Liver (tissue), 9 donors: ENCODE results near the gene ACTR1B. TPM values are rescaled to one million over a fixed set of nuclear protein-coding genes. Genes with fewer than 3 reads are reported as not detected.

Source experiments
- DNase-seq: peaks from one replicate; pipeline ENCODE4 v3.0.0-alpha.2; 2017; ENCODE audit warnings: low spot score
- H3K27ac ChIP-seq, 2 donors: one replicate each; pipeline ENCODE4 v1.7.0; 2013; ENCODE audit warnings: inconsistent platforms in 2 of 2, low read length in 2 of 2, control low read depth in 1 of 2, low read depth in 1 of 2, mild to moderate bottlenecking in 1 of 2
- H3K27me3 ChIP-seq, 4 donors: one replicate each; pipeline versions ENCODE4 v1.6.1 to v1.7.0; 2013; ENCODE audit warnings: low read length in 3 of 4, inconsistent platforms in 1 of 4, mild to moderate bottlenecking in 1 of 4, moderate library complexity in 1 of 4; ENCODE audit not compliant: control insufficient read depth in 4 of 4, insufficient read depth in 4 of 4
- H3K36me3 ChIP-seq, 4 donors: one replicate each; pipeline versions ENCODE4 v1.6.1 to v1.7.0; 2013; ENCODE audit warnings: low read length in 3 of 4, mild to moderate bottlenecking in 3 of 4, low read depth in 1 of 4, moderate library complexity in 1 of 4; ENCODE audit not compliant: control insufficient read depth in 4 of 4, insufficient read depth in 3 of 4
- H3K4me1 ChIP-seq, 4 donors: one replicate each; pipeline versions ENCODE4 v1.6.1 to v1.7.0; 2013; ENCODE audit warnings: low read length in 3 of 4, mild to moderate bottlenecking in 3 of 4, moderate library complexity in 1 of 4; ENCODE audit not compliant: control insufficient read depth in 4 of 4, insufficient read depth in 4 of 4
- H3K4me3 ChIP-seq, 3 donors: one replicate each; pipeline versions ENCODE4 v1.6.1 to v1.7.0; 2013; ENCODE audit warnings: low read length in 3 of 3, control low read depth in 1 of 3, low read depth in 1 of 3, mild to moderate bottlenecking in 1 of 3
- H3K9ac ChIP-seq, 2 donors: one replicate each; pipeline ENCODE4 v1.7.0; 2013; ENCODE audit warnings: low read length in 2 of 2, mild to moderate bottlenecking in 2 of 2, moderate library complexity in 2 of 2, control low read depth in 1 of 2, low read depth in 1 of 2
- H3K9me3 ChIP-seq, 4 donors: one replicate each; pipeline versions ENCODE4 v1.6.1 to v1.7.0; 2013; ENCODE audit warnings: low read length in 3 of 4; ENCODE audit not compliant: control insufficient read depth in 4 of 4
- FOXA1 ChIP-seq: IDR thresholded peaks from 2 replicates; pipeline ENCODE4 v1.6.1; 2016; ENCODE audit warnings: antibody characterized with exemption
- FOXA2 ChIP-seq: IDR thresholded peaks from 2 replicates; pipeline ENCODE4 v1.6.1; 2016; ENCODE audit warnings: antibody characterized with exemption
- HNF4A ChIP-seq, 2 donors: conservative IDR thresholded peaks; 2 replicates each; pipeline ENCODE4 v1.6.1; 2016; ENCODE audit warnings: antibody characterized with exemption in 2 of 2, mild to moderate bottlenecking in 2 of 2
- HNF4G ChIP-seq: IDR thresholded peaks from 2 replicates; pipeline ENCODE4 v1.6.1; 2016; ENCODE audit warnings: antibody characterized with exemption
- JUND ChIP-seq, 2 donors: IDR thresholded peaks; 2 replicates each; pipeline ENCODE4 v1.6.1; 2016; ENCODE audit warnings: antibody characterized with exemption in 2 of 2
- NR2F2 ChIP-seq: IDR thresholded peaks from 2 replicates; pipeline ENCODE4 v1.6.1; 2016; ENCODE audit warnings: antibody characterized with exemption
- RAD21 ChIP-seq, 2 donors: IDR thresholded peaks; 2 replicates each; pipeline ENCODE4 v1.6.1; 2016; ENCODE audit warnings: antibody characterized with exemption in 2 of 2, mild to moderate bottlenecking in 2 of 2
- RXRA ChIP-seq, 2 donors: IDR thresholded peaks; 2 replicates each; pipeline ENCODE4 v1.6.1; 2017 to 2018; ENCODE audit warnings: antibody characterized with exemption in 2 of 2, mild to moderate bottlenecking in 1 of 2
- SP1 ChIP-seq: IDR thresholded peaks from 2 replicates; pipeline ENCODE4 v1.6.1; 2018; ENCODE audit warnings: antibody characterized with exemption, mild to moderate bottlenecking
- TAF1 ChIP-seq: conservative IDR thresholded peaks from 2 replicates; pipeline ENCODE4 v1.6.1; 2016; ENCODE audit warnings: antibody characterized with exemption, mild to moderate bottlenecking
- YY1 ChIP-seq: IDR thresholded peaks from 2 replicates; pipeline ENCODE4 v1.6.1; 2016; ENCODE audit warnings: antibody characterized with exemption, mild to moderate bottlenecking
- WGBS: extraction: QIAGEN DNeasy Blood & Tissue Kit; methylation state at CpG from one replicate; pipeline ENCODE4 v1.1.7; 2013; 5-methylcytosine and 5-hydroxymethylcytosine counted together
- polyA plus RNA-seq, 2 donors: library from polyadenylated mRNA; stranded (reverse) in 1 of 2; unstranded in 1 of 2; fragments of 200-250 nt in 1 of 2; fragments of >200 nt in 1 of 2; fragmentation: Nextera tagmentation in 1 of 2; extraction: Ambion mirVana in 1 of 2; gene quantifications; one replicate each; pipeline versions ENCODE4 v1.2.1 to v1.2.3, GENCODE V29; 2013 to 2015
- total RNA-seq, 2 donors: library from RNA; depleted of rRNA; stranded (reverse); fragments of >200 nt; gene quantifications; one replicate each; pipeline ENCODE4 v1.2.3, GENCODE V29; 2014
- TF ChIP-seq, protein P1 (sequence below): IDR thresholded peaks from 2 replicates; pipeline ENCODE4 v1.6.1; 2016; ENCODE audit warnings: antibody characterized with exemption, mild to moderate bottlenecking
- TF ChIP-seq, protein P2 (sequence below): fragments of 150-350 bp; IDR thresholded peaks from 2 replicates; pipeline ENCODE4 v1.5.1; 2017; ENCODE audit warnings: improper control_type of control experiment, low read depth, low read length; ENCODE audit not compliant: missing input control
- TF ChIP-seq, protein P3 (sequence below): IDR thresholded peaks from 2 replicates; pipeline ENCODE4 v1.6.1; 2016; ENCODE audit warnings: antibody characterized with exemption
- TF ChIP-seq, protein P4 (sequence below): IDR thresholded peaks from 2 replicates; pipeline ENCODE4 v1.6.1; 2016; ENCODE audit warnings: antibody characterized with exemption
- TF ChIP-seq, protein P5 (sequence below): IDR thresholded peaks from 2 replicates; pipeline ENCODE4 v1.6.1; 2016; ENCODE audit warnings: antibody characterized with exemption
- donor health status: healthy.
- donor health status: healthy.
- donor health status: healthy.
- donor health status: healthy.
- donor health status: healthy.

Gene ACTR1B
- total and polyA plus RNA-seq, 4 donors = 15.3 to 35.8 (median 28.8) TPM

DNA sequence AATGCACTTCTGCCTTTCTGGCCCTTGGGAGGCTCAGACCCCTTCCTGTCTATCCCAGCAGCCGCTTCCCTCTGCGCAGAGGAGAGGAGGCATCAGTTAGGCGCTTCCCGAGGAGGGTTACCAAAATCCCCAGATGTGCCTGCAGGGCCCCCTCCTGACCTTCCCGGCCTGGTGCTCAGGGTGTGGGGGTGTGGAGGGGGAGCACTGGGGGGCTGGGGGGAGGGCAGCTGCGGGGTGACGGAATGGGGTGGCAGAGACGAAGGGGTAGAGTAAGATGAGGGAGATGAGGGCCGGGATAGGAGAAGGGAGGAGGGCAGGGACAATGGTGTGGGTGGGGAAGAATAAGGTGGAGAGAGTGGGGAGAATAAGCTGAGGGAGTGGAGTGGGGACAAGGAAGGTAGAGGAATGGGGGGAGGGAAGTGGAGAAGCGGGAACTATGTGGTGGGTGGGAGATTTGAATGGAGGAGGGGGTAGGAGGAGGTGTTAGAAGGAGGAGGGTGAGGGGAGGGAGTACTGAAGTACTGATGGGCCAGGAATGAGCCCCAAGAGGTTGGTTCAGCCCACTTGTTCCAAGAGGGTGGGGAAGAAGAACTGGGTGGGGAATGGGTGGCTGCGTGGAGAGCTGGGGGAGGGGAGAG is 43.0 kb upstream of the ACTR1B start:
- Histone ChIP-seq H3K4me3 (no peak overlapping the region), H3K9me3 (no peaks in the 10 kb centered on the region), H3K27me3 (no peaks in the 10 kb centered on the region), H3K9ac (no peak overlapping the region), H3K27ac (no peak overlapping the region), H3K36me3 (no peaks in the 10 kb centered on the region), H3K4me1 (peaks cover 0 to 3% (median 0%) of the 10 kb centered on the region in 4 donors)
- TF ChIP-seq, protein P1, sequence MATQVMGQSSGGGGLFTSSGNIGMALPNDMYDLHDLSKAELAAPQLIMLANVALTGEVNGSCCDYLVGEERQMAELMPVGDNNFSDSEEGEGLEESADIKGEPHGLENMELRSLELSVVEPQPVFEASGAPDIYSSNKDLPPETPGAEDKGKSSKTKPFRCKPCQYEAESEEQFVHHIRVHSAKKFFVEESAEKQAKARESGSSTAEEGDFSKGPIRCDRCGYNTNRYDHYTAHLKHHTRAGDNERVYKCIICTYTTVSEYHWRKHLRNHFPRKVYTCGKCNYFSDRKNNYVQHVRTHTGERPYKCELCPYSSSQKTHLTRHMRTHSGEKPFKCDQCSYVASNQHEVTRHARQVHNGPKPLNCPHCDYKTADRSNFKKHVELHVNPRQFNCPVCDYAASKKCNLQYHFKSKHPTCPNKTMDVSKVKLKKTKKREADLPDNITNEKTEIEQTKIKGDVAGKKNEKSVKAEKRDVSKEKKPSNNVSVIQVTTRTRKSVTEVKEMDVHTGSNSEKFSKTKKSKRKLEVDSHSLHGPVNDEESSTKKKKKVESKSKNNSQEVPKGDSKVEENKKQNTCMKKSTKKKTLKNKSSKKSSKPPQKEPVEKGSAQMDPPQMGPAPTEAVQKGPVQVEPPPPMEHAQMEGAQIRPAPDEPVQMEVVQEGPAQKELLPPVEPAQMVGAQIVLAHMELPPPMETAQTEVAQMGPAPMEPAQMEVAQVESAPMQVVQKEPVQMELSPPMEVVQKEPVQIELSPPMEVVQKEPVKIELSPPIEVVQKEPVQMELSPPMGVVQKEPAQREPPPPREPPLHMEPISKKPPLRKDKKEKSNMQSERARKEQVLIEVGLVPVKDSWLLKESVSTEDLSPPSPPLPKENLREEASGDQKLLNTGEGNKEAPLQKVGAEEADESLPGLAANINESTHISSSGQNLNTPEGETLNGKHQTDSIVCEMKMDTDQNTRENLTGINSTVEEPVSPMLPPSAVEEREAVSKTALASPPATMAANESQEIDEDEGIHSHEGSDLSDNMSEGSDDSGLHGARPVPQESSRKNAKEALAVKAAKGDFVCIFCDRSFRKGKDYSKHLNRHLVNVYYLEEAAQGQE = no peak
- TF ChIP-seq YY1 (no peak), FOXA2 (no peak), FOXA1 (no peak), HNF4A (conservative IDR thresholded peaks at IDR 0.05) (no peak), RAD21 (IDR thresholded peaks at IDR 0.05) (no peak), HNF4G (no peak), NR2F2 (no peak), RXRA (IDR thresholded peaks at IDR 0.05) (no peak)
- TF ChIP-seq, protein P2, sequence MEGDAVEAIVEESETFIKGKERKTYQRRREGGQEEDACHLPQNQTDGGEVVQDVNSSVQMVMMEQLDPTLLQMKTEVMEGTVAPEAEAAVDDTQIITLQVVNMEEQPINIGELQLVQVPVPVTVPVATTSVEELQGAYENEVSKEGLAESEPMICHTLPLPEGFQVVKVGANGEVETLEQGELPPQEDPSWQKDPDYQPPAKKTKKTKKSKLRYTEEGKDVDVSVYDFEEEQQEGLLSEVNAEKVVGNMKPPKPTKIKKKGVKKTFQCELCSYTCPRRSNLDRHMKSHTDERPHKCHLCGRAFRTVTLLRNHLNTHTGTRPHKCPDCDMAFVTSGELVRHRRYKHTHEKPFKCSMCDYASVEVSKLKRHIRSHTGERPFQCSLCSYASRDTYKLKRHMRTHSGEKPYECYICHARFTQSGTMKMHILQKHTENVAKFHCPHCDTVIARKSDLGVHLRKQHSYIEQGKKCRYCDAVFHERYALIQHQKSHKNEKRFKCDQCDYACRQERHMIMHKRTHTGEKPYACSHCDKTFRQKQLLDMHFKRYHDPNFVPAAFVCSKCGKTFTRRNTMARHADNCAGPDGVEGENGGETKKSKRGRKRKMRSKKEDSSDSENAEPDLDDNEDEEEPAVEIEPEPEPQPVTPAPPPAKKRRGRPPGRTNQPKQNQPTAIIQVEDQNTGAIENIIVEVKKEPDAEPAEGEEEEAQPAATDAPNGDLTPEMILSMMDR = no peak
- TF ChIP-seq, protein P3, sequence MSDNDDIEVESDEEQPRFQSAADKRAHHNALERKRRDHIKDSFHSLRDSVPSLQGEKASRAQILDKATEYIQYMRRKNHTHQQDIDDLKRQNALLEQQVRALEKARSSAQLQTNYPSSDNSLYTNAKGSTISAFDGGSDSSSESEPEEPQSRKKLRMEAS = no peak
- TF ChIP-seq, protein P4, sequence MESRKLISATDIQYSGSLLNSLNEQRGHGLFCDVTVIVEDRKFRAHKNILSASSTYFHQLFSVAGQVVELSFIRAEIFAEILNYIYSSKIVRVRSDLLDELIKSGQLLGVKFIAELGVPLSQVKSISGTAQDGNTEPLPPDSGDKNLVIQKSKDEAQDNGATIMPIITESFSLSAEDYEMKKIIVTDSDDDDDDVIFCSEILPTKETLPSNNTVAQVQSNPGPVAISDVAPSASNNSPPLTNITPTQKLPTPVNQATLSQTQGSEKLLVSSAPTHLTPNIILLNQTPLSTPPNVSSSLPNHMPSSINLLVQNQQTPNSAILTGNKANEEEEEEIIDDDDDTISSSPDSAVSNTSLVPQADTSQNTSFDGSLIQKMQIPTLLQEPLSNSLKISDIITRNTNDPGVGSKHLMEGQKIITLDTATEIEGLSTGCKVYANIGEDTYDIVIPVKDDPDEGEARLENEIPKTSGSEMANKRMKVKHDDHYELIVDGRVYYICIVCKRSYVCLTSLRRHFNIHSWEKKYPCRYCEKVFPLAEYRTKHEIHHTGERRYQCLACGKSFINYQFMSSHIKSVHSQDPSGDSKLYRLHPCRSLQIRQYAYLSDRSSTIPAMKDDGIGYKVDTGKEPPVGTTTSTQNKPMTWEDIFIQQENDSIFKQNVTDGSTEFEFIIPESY = no peak
- WGBS = 76% methylated on average over 11 of the region's 11 CpGs
- no peak for DNase-seq

DNA sequence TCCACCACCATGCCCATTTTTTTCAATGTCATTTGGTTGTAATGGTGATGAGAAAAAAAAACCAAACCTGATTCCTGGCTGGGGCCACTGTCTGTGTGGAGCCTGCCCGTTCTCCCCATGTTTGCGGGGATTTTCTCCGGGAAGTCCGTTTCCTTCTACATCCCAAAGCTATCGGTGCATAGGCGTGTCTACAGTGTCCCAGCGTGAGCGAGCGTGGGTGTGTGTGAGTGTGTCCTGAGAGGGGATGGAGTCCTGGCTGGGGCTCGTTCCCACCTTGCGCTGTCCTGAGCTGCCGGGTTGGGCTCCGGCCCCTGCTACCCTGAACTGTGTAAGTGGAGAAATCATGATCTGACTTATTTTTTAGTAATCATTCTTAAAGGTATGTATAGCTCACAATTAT is 42.3 kb upstream of the ACTR1B start:
- Histone ChIP-seq H3K36me3 (no peaks in the 10 kb centered on the region), H3K4me1 (peaks cover 0 to 3% (median 0%) of the 10 kb centered on the region in 4 donors), H3K9ac (no peak overlapping the region), H3K27me3 (no peaks in the 10 kb centered on the region), H3K9me3 (no peaks in the 10 kb centered on the region), H3K27ac (no peak overlapping the region), H3K4me3 (no peak overlapping the region)
- DNase-seq = no peak
- whole genome bisulfite sequencing = 95% methylated on average over 13 of the region's 13 CpGs
- TF ChIP-seq FOXA2 = no peak
- no peak for TF ChIP-seq HNF4G
- TF ChIP-seq, protein P2 = no peak
- TF ChIP-seq, protein P1 = no peak
- no peak for TF ChIP-seq RXRA (IDR thresholded peaks at IDR 0.05)
- no peak for TF ChIP-seq SP1
- TF ChIP-seq, protein P5, sequence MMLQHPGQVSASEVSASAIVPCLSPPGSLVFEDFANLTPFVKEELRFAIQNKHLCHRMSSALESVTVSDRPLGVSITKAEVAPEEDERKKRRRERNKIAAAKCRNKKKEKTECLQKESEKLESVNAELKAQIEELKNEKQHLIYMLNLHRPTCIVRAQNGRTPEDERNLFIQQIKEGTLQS = no peak
- TF ChIP-seq TAF1 = no peak
- no peak for TF ChIP-seq JUND (IDR thresholded peaks at IDR 0.05)
- no peak for TF ChIP-seq HNF4A (conservative IDR thresholded peaks at IDR 0.05)
- no peak for TF ChIP-seq NR2F2
